Aortic smooth muscle cell (primary cell): ENCODE measurements around the gene ZNF684. TPM values are rescaled to one million over a fixed set of nuclear protein-coding genes. Genes with fewer than 3 reads are reported as not detected.

Experiments used
- total RNA-seq: library from RNA; depleted of rRNA; stranded (reverse); fragments of >200 nt; gene quantifications from 2 replicates; pipeline ENCODE4 v1.2.3, GENCODE V29; 2014

The ZNF684 gene
- total RNA-seq, result 5.0 and 5.4 TPM in 2 replicates

DNA sequence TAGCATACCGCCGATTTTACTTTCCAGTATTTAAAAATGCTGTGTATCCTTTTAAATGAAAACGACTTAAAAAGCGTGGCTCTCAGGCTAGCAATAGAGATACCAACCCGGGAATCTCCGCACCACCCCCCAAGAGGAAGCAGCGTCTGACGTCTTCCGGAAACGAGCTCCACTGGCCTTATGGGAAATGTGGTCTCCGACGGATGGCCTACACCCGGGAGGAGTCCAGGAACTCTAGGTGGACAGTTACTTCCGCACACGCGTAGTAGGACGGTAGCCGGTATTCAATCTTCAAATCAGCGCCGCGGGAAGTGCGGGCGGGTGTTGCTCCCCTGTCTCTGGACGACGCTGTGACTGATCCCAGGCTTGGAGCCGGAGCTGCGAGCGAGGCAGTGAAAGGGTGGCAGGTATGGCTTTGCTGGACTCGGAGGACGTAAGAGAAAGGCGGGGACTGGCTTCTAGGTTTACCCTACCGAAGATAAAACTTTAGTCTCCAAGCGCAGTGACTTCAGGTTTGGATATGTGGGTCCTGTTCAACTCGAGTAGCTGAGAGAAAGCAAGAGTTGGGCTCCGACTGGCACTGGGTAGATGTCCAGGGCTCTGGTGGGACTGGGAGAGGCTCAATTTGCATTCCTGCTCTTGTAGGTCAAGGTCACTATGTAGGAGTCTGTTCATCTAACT, at the start of gene ZNF684:
Gene ZNF684 (plus strand): TSS at position 257 of the 681 bp plus-strand sequence. CDS start 1,530 bp downstream, outside the sequence.

DNA sequence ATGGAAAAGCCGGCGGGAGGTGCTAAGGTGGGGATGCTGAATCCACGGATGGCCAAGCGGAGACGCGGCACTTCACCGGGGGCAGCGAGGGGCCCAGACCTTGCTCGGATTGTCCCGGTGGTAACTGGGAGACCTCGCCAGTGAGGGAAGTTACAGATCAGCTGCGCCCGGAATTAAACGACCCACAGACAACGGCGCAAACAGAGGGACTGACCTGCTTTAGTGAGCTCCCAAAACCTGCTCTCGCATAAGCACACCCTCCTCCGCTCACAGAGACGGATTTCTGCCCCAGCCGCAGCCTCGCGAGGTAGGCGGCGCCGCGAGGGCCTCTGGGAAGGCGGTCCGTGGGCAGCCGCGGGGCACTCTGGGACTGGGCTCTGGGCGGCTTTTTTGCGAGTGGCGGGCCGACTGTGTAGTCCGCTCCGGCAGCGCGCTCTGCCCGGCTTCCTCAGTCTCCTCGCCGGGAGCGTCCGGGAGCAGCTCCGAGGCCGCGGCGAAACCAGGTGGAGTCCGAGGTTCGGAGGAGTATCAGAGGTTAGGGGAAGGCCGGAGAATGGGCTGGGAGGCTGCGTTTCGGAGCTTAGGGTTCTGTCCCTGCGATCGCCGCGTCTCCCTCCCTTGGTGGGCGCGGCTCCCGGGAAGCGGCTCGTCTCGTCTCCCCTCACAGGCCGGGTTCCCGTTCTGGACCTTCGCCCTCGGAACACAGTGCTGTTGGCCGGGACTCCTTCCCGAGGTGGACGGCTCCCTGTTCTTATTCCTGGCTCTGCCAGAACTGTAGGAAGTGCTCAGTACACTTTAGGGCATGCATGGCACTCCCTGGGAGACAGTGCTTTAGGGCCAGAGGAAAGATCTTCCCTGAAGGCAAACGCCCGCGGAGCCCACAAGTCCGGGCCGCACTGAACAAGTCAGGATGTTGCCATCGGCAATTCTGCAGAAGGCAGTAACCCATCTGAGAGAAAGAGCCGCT, 22.8 kb upstream of the ZNF684 start, which contains the start of gene EXO5:
Gene EXO5 (plus strand): TSS at position 393 of the 967 bp plus-strand sequence. CDS start 5,778 bp downstream, outside the sequence.

Other genes with a start within 250 kb of the ZNF684 start
- gene COL9A2, start 214.4 kb upstream of the ZNF684 start, total RNA-seq, result 0.53 and 1.1 TPM in 2 replicates
- gene SMAP2, start 157.9 kb upstream of the ZNF684 start, total RNA-seq, result 13.4 and 18.6 TPM in 2 replicates
- gene ZFP69B, start 81.2 kb upstream of the ZNF684 start, total RNA-seq, result 3.0 and 4.0 TPM in 2 replicates
- 3.6 and 3.8 TPM in 2 replicates for gene ZFP69, start 54.3 kb upstream of the ZNF684 start, total RNA-seq
- gene EXO5, start 22.9 kb upstream of the ZNF684 start, total RNA-seq, result 9.3 and 9.4 TPM in 2 replicates
- under 0.01 and 0.06 TPM in 2 replicates for gene RIMS3, start 134.0 kb downstream of the ZNF684 start, total RNA-seq
- 23.3 and 25.6 TPM in 2 replicates for gene NFYC, start 160.1 kb downstream of the ZNF684 start, total RNA-seq